Right ventricle myocardium inferior (tissue), 1 donor: ENCODE measurements around the gene PARD3. TPM values are rescaled to one million over a fixed set of nuclear protein-coding genes. Genes with fewer than 3 reads are reported as not detected.

Experiments
- ATAC-seq: fragments of 200-7000 bp; cut with Tn5 transposase; one replicate; pipeline ENCODE4 v1.9.1; 2020; ENCODE audit warnings: mild to moderate bottlenecking, moderate library complexity
- DNase-seq: peaks from one replicate; pipeline ENCODE4 v3.0.0; 2021; ENCODE audit errors: missing footprints
- intact Hi-C: fragments of 100-400 bp; cut with DNase I; formaldehyde crosslinking; loops from one replicate; pipeline ENCODE4 v1.11.0; 2022
- total RNA-seq: library from RNA; stranded (reverse); fragmentation: NEBNext Ultra II Directional; extraction: Animal tissue kit (Norgen Biotek cat#: 25700); gene quantifications from one replicate; pipeline ENCODE4 v1.2.1, GENCODE V29; 2021
- donor health status: DM: no; HTN: yes; CAD: no; lungs with severe emphysema.

The PARD3 gene
- total RNA-seq, 1 donor from 2014 or later = 34.6 TPM

DNA sequence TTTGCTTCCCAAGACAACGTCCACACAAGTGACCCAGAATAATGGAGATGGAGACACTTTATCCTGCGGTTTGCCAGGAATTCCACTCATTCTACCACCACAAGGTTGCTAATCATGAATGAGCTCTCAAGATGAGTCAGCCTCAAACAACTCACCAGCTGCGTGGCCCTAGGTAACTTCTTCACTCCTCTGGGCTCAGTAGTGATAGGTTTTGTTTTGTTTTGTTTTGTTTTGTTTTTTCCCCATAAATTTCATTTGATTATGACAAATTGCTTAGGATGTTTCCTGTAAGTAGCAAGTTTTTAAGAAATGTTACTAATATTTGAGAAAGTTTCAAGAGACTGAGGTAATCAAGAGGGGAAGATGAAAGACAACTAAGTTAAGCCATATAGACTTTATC, 286.8 kb downstream of the PARD3 start:
- intact Hi-C loops = no loop called here
- no peak for DNase-seq
- no peak for ATAC-seq

DNA sequence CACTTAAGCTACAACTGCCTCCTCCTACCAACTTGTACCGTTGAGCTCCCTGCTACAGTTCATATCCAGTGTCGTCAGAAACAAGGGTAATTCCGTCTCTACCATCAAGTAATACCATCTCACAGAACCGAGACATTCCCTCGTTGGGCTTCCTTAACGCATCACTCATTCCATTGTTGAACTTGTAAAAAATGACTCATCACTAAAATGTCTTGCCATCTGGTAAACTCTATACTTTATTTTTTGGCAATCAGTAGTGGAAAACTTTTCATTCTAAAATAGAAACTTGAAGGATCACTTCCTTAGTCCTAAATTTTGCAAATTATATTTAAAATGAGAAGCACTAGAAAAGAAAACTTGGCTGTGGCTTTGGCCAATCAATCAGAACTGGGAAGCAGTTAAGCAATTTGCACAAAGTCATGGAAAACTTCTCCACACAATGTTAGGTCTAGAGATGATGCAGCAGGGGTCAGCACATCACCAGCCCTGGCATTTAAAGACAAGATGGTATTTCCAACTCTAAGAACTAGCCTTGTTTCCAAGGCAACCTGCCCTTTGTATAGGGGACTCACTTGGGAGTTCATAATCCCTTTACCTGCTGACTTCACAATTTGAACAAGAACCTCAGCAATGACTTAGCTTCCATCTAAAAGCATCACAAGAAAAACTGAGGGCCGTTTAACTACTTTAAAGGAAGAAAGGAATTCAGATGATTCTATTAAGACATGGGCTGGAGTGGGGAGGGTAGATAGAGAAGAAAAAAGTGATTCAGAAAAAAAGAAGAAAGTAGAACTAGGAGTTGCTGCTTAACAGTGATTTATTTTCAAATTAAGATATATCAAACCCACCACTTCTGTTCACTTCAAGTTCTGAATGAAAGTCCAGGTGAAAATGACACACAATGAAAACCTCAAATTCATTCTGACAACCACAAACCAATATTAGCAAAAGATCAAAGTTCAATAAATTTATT, 288.1 kb downstream of the PARD3 start:
- DNase-seq = no peak
- ATAC-seq = peak; percentile 36
- intact Hi-C loops = no loop called here

DNA sequence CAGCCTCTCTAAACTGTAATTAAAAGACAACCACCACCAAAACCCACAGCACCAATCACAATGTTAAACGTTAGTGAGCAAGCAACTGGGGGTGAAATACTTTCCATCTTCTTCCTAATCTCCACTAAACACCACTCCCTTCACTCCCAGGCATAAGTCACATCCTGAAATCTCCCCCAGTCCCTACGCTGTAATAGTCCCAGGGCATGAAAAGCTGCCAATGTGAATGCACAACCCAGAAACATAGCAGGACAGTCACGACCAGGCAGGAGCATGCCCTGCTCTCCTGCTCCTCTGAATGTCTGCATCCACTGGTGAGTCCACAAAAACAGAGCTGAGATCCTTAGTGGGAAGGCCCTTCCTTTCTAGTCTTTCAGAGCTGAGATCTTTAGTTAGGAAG, 288.9 kb downstream of the PARD3 start:
- DNase-seq (no peak), ATAC-seq (no peak)
- intact Hi-C loops = no loop called here

DNA sequence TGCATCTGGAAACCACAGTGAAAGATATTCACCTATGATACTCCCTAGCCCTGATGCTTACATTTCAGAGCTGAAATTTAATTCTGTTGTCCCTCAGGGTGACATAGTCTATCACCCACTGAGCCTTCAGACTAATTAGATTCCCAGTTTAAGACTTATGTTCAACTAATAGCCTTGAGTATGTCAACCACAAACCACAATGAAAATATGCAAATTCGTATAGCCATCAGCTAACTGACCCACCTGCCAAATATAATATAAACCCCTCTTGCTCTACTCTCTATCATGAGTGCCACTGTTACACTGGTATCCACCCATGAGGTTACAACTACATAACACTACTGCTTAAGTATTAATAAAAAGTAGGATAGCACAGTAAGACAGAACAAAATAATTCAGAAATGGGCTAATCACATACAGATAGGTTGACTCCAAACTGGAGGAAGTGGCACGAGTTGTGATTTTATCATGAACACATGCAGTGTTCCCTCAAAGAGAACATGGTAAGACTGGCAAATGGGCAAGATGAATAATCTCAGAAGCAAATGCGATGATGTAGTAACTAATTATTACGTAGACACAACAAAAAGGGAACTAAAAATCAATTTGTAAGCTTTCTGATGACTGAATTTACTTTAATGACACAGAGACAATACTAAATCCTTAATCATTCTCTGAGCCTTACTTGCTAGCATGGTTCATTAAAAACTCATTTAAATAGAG, 290.6 kb downstream of the PARD3 start:
- DNase-seq = no peak
- no peak for ATAC-seq
- intact Hi-C loops = no loop called here

DNA sequence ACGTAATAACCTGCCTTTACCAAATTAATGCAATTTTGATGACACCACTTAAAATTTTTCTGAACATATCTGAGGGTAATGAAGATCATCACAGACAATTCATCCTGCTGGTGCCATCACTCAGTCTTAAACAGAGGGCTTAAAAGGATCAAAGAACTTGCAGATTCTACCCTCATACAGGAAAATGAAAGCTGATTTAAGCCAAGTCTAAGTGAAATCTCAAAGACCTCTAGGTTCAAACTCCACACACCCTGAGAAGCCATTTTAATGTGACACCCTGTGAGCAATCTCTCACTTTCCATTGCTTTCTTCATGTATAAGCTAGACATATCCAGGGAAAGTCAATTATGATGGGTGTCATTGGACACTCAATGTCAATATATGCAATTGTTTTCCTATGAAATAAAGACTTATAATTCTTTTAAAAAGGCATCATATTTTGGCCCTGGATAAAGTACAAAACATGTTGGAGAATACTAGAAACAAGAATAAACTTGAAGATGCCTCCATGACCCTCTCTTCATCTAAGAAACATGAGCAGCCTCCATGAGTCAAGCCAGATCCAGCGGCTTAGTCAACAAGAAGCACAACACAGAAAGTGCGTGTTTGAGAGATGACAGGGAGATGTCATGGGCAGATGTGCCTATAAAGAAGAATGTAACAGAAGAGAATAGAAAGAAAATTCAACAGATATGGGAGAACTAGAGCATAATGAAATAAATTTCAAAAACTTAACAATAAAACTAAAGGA, 291.9 kb downstream of the PARD3 start:
- intact Hi-C loops = loop anchor here (2.0 kb wide), 1 partner anchor 116 kb away; no protein-coding TSS in a partner anchor
- ATAC-seq = no peak
- DNase-seq = no peak

DNA sequence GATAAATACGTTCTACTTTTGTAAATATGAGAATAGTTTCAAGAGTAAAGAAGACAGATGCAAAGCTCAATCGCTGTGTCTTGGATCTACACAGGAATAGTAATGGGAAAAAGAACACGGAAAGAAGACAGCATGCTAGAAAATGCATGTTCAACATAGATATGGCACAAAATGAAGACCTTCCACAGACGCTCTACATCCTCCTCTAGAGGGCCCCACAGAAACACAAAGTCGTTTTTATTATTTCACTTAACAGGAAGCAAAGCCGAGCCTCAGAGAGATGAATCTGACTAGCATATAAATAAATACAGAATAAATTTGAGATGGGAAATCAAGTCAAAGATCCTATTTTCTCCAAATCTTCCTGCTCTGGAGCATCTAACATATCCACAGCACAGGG, 292.6 kb downstream of the PARD3 start:
- no peak for ATAC-seq
- intact Hi-C loops = loop anchor here (2.0 kb wide), 1 partner anchor 116 kb away; no protein-coding TSS in a partner anchor
- no peak for DNase-seq

DNA sequence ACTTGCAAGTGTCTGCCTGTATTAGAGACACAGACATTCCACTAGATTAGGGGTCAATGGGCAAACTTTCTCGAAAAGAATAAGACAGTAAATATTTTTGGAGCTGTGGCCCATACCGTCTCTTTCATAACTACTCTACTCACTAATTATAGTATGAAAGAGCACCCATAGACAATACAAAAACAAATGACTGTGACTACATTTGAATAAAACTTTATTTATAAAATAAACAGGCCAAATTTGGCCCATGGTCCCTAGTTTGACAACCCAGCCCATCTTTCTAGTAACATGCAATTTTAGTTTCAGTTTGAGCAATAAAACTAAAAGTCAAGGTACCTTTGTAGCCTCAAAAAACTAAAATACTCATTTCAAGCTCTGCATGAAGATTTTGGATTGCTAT, 294.6 kb downstream of the PARD3 start:
- ATAC-seq (no peak), DNase-seq (no peak)
- intact Hi-C loops = no loop called here

DNA sequence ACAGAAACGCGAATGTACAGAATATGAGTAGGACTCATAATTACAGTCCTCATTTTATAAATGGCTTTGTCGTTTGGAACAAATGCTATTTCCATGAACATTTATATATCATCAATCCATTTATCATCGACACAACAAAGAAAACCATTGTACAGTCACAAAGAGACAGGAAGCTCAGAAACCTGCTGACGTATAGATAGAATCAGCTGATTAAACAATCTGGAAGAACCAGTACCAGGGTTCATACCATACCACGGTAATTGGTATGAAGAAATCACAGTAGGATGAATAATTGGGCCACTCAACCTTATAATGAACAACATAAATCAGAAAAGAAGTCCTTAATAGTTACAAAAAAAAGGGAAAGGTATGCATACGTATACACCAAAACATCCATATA, 295.0 kb downstream of the PARD3 start:
- intact Hi-C loops = no loop called here
- ATAC-seq (no peak), DNase-seq (no peak)

DNA sequence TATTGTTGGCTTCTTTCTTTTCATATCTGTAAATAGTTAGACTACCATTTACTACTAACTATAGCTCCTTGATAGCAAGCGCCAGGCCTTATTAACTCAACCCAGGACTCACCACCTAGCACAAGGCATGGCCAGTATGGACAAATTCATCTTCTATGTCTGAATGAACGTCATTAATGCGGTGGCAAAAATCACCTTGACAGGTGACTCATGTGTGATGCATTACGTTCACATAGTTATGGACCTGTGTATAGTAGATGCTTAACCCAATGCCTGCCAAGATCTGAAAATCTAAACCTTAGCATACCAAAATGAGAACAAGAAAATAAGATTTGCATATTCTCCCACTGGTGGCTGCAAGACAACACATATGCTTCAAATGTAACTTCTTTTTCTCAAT, 300.8 kb downstream of the PARD3 start:
- ATAC-seq (no peak), DNase-seq (no peak)
- intact Hi-C loops = no loop called here

DNA sequence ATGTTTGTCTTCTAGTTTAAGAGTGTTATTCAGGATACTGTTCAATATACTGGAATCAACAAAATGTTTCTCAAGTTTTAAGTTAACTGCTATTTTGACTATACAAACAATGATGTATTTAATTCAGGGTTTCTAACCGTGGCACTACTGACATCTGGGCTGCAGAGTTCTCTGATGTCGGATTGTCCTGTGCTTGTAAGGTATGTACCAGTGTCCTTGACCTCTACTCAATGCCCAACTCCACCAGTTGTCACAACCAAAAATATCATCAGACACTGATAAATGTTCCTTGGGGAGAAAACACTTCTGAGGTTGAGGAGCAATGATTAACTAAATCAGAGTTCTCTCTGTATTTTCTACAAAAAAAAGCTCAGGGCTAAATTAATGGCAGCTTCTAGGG, 301.5 kb downstream of the PARD3 start:
- DNase-seq (no peak), ATAC-seq (no peak)
- intact Hi-C loops = no loop called here

DNA sequence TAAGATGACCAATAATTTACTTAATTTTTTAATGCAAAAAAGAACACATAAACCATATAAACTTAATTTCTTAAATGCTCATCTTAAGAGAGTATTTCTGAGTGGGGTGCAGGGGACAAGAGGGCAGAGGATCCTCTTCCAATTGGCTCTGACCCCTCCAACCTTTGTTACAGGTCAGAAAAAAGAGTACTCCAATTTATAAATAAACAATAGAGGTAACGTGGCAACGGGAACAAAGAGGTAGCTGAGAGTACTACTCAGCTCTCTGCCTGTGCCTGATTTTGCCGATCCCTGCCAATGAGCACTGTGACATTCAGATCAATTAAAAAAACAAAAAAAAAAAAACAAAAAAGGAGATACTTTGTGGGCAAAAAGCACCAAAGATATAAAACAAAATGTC, 307.9 kb downstream of the PARD3 start:
- ATAC-seq = peak; percentile 79
- intact Hi-C loops = loop anchor here (5.0 kb wide), 1 partner anchor 35 kb away; no protein-coding TSS in a partner anchor
- DNase-seq = no peak

DNA sequence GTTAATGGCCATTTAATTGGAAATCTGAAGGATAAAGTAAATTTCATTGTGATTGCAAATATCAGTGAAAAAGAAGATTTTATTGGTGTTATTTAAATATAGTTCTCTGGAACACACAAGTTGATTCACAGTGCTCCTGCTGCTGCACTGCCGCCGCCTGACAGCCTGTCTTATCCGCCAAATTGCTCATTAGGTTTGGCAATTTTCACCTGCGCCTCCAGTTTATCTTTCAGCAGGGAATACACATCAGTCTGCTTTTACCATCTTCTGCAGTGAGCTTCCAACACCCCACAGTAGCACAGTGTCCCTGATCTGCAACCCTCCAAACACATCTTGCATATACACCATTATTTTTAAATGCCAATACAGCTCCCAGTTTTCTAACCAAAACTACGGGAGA, 308.3 kb downstream of the PARD3 start:
- intact Hi-C loops = loop anchor here (5.0 kb wide), 1 partner anchor 34 kb away; no protein-coding TSS in a partner anchor
- DNase-seq = no peak
- peak; percentile 40 for ATAC-seq

DNA sequence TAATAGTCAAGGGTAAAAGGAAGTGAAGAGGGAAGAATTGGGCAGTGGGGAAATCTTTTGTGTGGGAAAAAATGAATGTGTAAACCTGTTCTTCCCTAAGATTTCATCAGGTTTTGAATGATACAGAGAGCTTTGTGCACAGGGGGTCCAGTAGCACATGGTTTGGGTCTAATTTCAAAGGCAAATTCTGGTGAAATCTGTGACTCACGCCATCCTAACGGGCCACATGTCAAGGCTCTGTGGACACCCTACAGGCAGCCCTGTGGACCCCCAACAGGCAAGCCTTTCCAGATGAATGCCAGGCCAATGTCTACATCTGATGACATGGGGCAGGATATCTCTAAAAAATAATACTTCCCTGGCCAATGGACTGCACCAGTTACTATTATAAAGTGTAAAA, 309.8 kb downstream of the PARD3 start:
- intact Hi-C loops = loop anchor here (5.0 kb wide), 1 partner anchor 33 kb away; no protein-coding TSS in a partner anchor
- DNase-seq (no peak), ATAC-seq (no peak)

DNA sequence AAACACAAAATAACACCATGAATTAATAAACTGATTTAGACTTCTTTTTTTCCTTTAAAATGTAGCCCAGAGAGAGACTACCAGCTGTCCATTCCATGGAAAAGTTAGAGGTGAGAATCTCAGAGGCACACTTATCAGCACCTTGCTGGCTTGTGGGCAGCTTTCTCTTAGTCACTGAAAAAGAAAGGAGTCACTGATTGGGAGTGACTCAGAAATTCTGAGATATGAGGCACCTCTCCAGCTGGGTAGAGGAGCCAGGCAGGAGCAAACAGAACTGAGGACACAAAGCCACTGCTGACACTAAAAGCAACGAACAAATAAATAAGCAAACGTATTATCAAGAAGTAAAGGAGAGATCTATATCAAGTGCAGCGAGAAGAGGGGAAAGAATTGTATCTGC, 310.6 kb downstream of the PARD3 start:
- ATAC-seq (peak; percentile 49), DNase-seq (no peak)
- intact Hi-C loops = no loop called here

DNA sequence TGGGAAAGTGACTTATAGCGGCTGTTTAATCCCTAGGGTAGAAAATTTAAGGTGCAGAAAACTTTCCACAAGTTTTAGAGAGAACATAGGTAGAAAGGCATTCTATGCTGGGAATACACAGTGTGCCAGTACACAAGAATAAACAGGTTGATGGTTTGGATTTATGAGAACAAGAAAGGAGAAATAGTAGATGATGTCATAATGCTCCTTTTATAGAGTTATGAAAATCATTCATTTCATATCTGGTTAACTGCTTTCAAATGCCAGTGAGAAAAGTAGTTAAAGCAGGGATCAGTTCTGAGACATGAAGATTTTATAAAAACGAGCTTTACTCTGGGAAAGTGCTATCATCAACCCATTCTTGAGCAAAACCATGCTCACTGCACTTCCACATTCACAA, 311.4 kb downstream of the PARD3 start:
- intact Hi-C loops = no loop called here
- ATAC-seq = no peak

DNA sequence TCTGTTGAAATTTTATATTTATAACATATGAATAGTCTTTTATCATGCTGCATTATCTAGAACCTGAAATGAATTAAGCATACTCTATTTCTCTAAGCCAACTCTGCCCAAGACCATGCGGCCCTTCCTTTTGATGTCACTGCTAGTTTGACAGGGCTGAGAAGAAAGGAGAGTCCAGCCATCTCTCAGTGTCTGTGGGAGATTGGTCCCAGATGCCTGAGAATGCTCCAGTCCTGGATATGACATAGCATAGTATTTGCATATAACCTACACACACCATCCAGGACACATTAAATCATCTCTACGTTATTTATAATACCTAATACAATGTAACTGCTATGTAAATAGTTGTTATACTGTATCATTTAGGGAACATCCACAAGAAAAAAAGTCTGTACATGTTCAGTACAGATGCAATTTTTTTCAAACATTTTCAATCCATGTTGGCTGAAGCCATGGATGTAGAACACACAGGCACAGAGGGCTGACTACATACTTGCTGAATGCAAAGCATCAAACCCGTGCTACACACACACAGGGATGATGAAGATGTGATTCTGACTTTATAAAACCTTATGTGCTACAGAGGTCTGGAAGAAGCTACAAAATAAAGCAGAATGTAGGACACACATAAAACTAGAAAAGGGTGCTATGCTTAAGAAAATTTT, 315.4 kb downstream of the PARD3 start:
- DNase-seq (no peak), ATAC-seq (no peak)
- intact Hi-C loops = no loop called here

More for the DNA sequence above, 311.4 kb downstream of the PARD3 start:
- no peak for DNase-seq

DNA sequence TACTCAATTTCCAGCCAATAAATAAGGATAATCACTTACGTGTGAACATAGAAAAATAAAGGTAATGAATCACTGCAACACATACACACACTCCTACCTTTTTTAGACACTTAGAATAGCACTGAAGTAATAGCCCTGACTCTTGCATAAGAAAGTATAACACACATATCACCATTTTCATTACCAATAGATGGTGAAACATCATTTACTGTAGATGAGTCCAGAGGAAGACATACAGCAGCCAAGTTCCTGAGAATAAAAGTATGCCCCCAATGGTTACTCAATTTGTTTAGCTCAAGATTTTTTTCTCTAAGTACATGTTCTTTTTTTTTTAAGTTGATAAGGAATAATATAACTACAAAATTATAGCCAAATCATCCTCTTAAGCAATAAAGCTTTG, 316.3 kb downstream of the PARD3 start:
- ATAC-seq (no peak), DNase-seq (no peak)
- intact Hi-C loops = no loop called here

DNA sequence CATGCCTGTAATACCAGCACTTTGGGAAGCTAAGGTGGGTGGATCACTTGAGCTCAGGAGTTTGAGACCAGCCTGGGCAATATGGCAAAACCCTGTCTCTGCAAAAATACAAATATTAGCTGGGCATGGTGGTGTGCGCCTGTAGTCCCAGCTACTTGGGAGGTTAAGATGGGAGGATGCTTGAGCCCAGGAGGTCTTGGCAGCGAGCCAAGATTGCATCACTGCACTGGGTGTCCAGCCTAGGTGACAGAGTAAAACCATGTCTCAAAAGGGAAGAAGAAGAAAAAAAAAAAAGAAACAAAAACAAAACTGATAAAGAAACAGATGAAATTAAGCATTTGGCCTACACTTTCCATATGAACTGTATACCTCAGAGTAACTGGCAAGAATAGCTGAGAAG, 319.2 kb downstream of the PARD3 start:
- no peak for DNase-seq
- ATAC-seq = no peak
- intact Hi-C loops = no loop called here

DNA sequence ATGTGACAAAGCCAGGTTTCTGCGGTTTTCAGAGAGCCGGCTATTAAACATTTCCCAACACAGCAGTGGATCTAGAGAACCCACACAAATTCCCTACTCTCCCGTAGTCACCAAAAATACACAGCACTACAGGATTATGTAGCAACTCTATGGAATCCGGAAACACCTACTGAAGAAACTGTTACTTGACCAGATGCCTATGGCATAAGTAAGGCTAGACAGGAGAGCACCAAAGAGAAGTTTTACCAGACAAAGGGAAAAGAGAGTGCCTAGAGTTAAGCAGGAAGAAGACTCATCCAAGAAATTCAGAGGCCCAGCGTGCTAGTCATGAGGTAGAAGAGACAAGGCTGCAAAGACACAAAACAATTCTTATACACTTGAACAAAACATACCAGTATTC, 321.1 kb downstream of the PARD3 start:
- no peak for DNase-seq
- intact Hi-C loops = no loop called here
- no peak for ATAC-seq
